CD4-positive, alpha-beta T cell treated with Interferon gamma for 1 hour (primary cell): ENCODE results near the gene TNFRSF6B.
"Not testable (repeated sequence)": the region's sequence is repeated elsewhere in the genome, so short reads cannot be mapped to it uniquely, and the experiment has no call there.

ENCODE experiments used
- DNase-seq: peaks from one replicate; pipeline ENCODE4 v3.0.0-alpha.2; 2020

TNFRSF6B gene

DNA sequence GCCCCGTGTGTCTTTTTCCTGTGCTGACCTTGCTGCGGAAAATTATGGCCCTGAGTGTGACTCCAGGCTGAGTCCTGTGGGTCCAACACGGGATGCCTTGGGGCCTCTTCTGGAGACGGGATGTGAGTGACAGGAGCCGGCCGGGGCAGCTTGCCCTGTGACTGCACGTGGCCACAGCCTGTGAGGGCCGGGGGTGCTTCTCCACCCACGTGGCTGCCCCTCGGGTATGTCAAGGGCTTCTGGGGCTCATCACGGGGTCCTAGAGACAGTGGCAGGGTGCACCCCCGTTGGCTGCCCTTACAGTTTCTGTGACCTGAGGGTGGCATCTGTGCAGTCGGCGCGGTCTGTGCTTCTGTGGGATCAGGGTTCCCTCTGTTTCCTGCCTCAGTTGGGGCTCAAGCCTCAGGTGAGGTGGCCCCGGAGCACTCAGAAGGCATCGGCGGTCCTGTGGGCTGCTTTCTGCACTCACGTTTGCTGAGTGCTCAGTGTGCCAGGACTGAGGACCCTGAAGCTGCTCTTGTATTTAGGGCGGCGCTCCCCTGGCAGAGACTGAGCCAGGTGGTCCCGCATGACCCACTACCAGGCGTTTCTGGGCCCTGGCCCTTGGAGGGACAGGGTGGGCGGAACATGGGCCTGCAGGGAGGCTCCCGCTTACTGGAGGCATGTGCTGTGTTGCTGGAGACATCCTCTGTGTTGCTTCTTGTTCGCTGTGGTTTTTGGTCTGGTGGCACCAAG is 33.0 kb upstream of the TNFRSF6B start:
- DNase-seq: no peak

- no peak for DNase-seq
Measured at GRCh38 chr20:63664143-63664851, 32.2 kb upstream of the TNFRSF6B start.

- DNase-seq: no peak
Measured at GRCh38 chr20:63664861-63665594, 31.4 kb upstream of the TNFRSF6B start.

DNA sequence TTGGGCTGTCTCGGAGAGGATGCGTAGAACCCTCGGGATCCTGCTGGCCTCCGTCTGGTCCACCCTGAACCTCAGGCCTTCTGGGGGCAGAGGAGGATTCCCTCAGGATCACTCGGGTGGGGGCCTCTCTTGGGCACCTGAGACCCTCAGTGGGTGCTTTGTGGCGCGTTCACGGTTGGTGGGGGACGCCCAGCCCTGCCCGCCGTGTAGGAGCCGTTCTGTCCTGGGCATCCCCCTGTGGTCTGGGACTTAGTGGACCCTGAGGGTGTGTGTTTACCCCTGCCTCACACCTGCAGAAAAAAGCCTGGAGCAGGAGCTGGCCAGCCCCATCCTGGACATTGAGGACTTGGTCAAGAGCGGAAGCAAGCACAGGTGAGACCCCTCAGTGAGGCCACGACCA is 30.7 kb upstream of the TNFRSF6B start:
- no peak for DNase-seq

DNA sequence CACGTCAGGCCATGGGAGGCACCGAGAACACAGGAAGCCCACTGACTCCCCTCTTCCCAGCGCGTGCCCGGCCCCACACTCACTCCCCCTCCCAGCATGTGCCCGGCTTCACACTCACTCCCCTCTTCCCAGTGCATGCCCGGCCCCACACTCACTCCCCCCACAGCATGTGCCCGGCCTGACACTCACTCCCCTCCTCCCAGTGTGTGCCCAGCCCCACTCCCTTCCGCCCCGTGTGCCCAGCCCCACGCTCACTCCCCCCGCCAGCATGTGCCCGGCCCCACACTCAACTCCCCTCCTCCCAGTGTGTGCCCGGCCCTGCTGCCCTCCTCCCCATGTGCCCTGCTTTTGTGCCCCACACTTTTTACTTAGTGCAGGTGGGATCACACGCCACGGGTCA is 28.6 kb upstream of the TNFRSF6B start:
- no peak for DNase-seq

GRCh38 chr20:63668351-63668750 is 28.1 kb upstream of the TNFRSF6B start:
- DNase-seq: no peak

DNA sequence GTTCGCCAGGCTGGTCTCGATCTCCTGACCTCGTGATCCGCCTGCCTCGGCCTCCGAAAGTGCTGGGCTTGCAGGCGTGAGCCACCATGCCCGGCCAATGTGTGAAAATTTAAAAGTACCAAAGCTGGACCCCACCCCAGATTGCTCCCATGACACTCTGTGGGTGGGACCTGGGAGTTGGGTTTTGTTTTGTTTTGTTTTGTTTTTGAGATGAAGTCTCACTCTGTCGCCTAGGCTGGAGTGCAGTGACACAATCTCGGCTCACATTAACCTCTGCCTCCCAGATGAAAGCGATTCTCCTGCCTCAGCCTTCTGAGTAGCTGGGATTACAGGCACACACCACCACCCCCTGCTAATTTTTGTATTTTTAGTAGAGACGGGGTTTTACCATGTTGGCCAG is 24.8 kb upstream of the TNFRSF6B start:
- not testable (repeated sequence) for DNase-seq

GRCh38 chr20:63672666-63673065 is 23.8 kb upstream of the TNFRSF6B start:
- no peak for DNase-seq

GRCh38 chr20:63673951-63674350 is 22.5 kb upstream of the TNFRSF6B start:
- no peak for DNase-seq

- DNase-seq: no peak
Measured at GRCh38 chr20:63675681-63676368, 20.6 kb upstream of the TNFRSF6B start.

GRCh38 chr20:63678071-63678470 is 18.4 kb upstream of the TNFRSF6B start:
- DNase-seq: no peak

- no peak for DNase-seq
Measured at GRCh38 chr20:63678667-63679465, 17.6 kb upstream of the TNFRSF6B start.

DNA sequence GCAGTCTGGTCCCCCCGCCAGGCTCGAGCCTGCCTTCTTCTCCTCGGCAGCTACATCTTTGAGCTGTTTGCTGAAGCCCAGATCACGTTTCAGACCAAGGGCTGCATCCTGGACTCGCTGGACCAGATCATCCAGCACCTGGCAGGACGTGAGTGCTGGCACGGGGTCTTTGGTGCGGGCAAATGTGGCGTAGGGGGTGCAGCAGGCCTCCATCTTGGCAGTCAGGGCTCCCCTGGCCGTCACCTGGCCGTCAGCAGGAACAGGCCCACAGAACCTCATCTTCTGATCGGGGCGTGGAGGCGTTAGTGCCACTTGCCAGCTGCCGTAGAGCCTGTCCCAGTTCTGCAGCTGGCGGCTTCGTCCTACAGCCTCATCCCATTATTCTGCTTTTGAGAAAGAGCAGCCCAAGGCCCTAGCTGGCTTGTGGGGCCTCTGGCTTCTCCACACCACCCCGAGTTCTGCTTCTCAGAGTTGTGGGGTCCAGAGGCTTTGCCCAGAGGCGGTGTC is 16.6 kb upstream of the TNFRSF6B start:
- DNase-seq: no peak

- no peak for DNase-seq
Measured at GRCh38 chr20:63680427-63680826, 16.0 kb upstream of the TNFRSF6B start.

DNA sequence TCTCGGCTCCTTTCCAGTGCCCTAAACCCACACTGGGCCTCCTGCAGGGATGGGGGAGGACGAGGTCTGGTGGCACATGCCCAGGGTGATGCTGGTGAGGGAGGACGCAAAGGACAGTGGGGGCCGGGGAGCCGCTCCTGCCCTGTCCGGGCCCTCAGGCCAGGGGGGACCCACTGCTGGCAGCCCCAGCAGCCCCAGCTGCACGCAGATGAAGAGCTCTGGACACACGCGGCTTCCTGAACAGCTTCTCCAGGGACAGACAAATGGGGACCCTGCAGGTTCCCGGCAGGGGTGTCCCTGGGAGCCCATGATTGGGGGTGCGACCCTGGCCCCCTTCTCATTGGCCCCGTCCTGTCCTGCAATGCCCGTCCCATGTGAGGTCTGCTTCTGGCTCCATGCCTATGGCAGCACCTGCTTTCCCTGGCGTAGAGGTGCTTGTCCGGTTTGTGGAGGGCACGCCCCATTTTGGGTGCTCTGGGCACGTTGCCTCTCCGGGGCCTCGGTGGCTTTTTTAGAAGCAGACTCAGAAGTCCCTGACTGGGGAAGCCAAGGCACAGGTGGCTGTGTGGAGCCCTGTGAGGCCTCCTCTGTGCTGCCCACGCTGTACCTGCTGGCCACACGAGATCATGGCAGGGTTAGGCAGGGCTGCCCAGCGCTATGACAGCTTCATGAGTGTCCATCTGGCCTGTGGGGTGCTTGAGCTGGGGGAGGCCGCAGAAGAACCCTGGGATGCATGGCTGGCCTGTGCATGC is 15.4 kb upstream of the TNFRSF6B start:
- no peak for DNase-seq

- DNase-seq: no peak
Measured at GRCh38 chr20:63681609-63682142, 14.8 kb upstream of the TNFRSF6B start.

DNA sequence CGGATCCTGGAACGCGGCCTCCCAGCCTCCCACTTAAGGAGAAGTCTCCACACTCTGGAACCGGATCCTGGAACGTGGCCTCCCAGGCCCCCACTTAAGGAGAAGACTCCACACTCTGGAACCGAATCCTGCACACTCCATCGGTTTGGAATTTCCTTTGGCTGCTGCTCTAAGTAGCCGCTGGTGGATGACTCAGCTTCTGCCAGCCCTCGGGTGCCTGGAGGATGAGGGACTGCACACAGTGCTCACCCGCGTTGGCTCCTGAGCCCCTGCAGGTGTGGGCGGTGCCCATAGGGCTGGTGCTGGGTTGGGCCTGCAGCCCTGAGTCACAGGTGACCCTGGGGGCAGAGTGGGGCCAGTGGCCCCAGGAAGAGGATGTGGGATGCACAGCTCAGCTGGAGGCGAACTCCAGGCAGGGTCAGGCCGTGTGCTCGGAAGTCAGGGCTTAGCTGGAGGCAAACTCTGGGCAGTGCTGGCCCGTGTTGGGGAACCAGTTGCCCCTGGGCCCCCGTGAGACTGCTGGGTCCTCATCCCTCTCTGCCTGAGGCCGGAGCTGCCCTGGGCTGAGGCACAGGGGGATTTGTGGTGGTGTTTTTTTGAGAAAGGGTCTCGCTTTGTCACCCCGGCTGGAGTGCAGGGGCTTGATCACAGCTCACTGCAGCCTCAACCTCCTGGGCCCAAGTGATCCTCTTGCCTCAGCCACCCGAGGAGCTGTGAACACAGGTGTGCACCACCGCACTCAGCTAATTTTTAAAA is 13.9 kb upstream of the TNFRSF6B start:
- DNase-seq: no peak

DNA sequence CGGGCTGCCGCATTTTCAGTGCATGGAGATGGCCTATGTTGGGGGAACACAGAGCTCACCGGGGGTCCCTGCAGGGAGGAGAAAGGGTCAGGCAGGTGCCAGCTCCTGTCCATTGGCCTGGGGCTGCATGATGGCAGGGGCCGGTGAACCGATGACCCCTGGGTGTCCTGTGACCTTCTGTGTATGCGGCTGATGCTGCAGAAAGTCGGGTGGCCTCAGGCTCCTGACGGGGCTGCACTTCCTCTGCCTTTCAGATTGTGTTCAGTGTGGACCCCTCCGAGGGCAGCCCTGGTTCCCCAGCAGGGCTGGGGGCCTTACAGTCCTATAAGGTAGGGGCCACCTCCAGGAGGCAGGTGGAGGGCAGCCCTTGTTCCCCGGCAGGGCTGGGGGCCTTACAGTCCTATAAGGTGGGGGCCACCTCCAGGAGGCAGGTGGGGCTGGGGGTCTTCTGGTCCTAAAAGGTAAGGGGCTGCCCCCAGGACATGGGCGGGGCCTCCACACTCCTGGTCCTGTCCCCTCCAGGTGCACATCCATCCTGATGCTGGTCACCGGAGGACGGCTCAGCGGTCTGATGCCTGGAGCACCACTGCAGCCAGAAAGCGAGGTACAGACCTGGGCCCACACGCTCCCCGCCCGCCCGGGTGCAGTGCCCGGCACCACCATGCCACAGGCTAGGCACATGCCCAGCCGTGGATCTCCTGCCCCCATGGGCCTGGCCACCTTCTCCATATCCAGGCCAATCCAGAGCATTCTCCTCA is 11.0 kb upstream of the TNFRSF6B start:
- no peak for DNase-seq

GRCh38 chr20:63686094-63686491 is 10.4 kb upstream of the TNFRSF6B start:
- no peak for DNase-seq
